AG08395 (cell line): ENCODE measurements around the gene MBD5.
A peak's percentile ranks its signal among the peaks of the same experiment; 100 is the strongest.

Experiments used
- DNase-seq: peaks from one replicate; pipeline ENCODE4 v3.0.0; 2012; ENCODE audit warnings: mixed read lengths, low spot score

Gene MBD5

DNA sequence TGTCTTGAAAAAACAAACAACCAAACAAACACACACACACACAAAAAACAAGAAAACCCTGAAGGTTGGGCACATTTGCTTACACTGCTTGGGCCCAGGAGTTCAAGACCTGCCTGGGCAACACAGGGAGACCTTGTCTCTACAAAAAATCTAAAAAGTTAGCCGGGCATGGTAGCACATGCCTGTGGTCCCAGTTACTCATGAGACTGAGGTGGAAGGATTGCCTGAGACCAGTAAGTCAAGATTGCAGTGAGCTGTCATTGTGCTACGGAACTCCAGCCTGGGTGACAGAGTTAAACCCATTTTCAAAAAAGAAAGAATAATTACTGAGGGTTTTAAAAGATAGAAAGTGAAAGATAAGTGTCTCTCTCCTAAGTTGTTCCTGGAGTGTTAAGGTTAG is 103.4 kb downstream of the MBD5 start:
- DNase-seq, result no peak

DNA sequence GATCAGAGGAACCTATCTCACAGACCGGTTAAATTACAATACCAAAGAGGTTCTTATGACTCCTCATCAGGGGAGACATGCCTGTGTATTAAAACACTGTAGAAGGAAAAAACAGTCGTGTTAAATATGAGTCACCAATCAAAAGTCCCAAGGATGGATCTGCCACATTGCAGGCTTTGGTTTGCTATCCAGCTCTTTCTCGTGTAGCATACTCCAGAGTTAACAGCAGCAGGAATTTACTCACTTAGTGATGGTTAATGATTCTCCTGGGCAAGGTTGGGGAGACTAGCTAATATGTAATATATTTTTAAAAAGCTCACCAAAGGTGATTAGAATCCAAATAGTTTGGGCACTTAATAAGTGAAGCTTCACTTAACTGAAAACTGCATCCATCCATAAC is 109.7 kb downstream of the MBD5 start:
- peak; percentile 10 for DNase-seq

- DNase-seq, result peak; percentile 41
Observed at GRCh38 chr2:148132412-148132811, 111.5 kb downstream of the MBD5 start.

DNA sequence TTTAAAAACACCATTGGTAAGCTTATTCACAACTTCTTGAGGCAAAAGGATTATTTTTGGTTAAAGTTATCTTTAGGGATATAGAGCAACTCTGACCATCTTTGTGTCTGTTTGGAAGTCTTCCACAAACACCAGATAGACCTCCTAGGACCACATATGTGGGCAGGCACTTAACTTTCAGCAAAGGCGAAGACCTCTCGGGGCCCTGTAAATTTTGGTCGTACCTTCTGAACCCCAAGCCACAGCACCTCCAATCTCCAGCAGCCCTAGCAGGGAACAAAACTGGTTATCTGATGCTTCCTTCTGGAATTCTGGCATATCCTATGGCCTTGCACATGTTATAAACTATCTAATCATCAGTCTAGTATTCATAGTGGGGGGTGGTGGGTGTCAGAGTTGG is 114.8 kb downstream of the MBD5 start:
- DNase-seq, result no peak

- no peak for DNase-seq
Observed at GRCh38 chr2:148136441-148136840, 115.5 kb downstream of the MBD5 start.

DNA sequence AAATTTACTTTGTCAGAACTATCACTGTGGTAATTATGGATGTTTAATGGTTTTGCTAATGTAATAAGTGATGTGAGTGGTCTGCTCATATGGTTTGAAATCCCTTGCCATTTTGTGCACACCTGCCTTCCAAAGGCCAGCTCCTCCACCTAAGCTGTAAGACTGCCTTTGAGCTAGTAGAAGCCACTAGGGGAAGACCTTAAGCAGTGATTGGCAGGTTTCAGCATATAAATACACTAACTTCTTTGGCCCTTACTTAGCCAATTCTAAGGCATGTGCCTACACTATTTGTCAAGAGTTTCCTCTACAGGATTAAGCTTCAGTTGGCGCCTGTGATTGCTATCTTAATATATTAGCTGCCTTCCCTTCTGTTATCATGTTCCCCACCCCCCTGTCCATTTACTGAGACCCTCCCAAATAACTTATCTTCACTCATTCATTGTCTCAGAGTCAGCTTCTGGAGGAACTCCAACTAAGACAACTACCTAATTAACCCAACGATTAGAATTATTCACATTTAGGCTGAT is 141.1 kb downstream of the MBD5 start:
- no peak for DNase-seq

GRCh38 chr2:148162871-148163270 is 142.0 kb downstream of the MBD5 start:
- DNase-seq, result no peak

DNA sequence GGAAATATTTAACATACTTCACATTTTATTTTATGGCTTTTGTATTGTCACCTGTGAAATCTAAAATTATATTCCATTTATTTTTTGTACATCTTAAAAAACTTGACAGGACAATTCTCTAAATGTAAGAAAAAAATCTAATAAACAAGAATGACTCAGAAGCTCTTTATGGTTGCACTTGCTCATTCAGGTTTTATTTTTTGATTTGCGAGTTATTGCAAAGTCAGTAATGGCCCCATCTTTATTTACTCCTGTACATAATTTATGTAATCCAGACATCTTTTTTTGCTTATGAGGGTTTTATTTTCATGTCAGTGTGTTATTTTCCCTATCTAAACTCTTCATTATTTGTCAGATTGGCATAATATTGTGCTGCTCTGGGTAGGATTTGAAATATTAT is 145.1 kb downstream of the MBD5 start:
- DNase-seq, result no peak

- no peak for DNase-seq
Observed at GRCh38 chr2:148167241-148167766, 146.4 kb downstream of the MBD5 start.

DNA sequence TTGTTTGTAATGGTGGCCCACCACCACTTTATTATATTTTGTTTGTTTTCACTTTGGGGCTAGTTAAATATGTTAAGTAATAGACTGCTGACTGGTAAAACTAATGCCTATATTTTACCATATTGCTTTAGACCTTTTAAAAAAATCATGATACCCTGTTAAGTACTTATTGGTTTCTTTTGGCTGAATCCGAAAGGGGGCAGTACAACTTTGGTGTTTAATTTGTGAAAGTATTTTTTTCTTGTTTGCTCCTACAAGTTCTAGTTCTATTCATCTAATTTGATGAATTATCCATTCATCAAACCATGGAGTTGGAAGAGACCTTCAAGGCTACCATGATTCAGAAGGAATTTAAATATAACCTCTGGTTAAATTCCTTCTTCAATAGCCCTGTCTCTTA is 147.0 kb downstream of the MBD5 start:
- no peak for DNase-seq

GRCh38 chr2:148172131-148172753 is 151.4 kb downstream of the MBD5 start:
- DNase-seq, result no peak

DNA sequence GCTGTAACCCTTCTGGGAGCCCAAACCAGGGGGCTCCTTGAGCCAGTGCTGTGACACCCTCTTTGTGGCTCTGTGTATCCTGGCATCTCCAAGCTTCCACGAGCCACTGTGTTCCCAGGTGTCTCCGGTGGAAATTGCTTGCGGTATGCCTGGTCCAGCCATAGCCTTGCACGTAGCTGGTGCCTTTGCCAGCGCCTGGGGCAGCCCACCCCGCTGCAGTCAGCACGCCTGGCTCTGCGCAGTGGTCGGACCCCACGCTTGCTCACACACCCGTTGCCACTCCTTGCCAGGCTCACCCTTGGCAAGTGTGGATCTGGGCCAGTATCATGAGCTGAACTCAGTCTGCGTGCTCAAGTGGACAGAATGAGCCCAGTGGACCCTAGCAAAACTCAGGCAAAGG is 152.3 kb downstream of the MBD5 start:
- no peak for DNase-seq

- no peak for DNase-seq
Observed at GRCh38 chr2:148177559-148177958, 156.7 kb downstream of the MBD5 start.

- DNase-seq, result no peak
Observed at GRCh38 chr2:148179724-148180123, 158.8 kb downstream of the MBD5 start.

DNA sequence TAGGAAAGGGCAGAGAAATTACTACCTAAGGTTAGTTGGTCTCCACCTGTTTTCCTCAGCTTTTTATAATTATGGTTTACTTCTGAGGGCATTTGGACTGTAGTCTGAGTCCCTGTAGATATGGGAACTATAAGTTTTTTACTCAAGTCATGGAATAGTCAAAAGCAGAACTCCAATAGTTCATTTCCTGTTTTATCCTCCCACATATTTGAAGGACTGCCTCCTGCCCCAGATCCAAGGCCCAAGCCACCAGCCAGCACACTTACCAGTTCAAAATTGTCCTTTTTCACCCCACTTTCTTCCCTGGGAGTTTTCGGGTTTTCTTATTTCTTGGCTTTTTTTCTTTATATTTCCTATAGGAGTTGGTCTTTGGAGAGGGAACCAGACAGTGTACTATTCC is 164.1 kb downstream of the MBD5 start:
- DNase-seq, result no peak

DNA sequence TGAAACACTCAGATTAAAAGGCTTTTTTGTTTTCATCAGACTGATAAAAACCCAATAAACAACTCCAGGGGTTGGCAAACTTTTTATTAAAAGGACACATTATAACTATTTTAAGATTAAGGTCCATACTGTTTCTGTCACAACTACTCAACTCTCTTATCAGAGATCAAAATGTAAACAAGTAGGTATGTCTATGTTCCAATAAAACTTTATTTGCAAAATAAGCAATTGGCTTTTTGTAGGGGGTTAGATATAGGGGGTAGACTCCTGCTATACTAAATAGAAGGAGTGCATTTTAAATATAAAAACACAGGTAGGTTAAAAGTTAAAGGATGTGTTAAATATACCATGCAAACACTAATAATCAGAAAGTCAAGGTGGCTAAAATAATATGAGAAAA is 174.0 kb downstream of the MBD5 start:
- no peak for DNase-seq

DNA sequence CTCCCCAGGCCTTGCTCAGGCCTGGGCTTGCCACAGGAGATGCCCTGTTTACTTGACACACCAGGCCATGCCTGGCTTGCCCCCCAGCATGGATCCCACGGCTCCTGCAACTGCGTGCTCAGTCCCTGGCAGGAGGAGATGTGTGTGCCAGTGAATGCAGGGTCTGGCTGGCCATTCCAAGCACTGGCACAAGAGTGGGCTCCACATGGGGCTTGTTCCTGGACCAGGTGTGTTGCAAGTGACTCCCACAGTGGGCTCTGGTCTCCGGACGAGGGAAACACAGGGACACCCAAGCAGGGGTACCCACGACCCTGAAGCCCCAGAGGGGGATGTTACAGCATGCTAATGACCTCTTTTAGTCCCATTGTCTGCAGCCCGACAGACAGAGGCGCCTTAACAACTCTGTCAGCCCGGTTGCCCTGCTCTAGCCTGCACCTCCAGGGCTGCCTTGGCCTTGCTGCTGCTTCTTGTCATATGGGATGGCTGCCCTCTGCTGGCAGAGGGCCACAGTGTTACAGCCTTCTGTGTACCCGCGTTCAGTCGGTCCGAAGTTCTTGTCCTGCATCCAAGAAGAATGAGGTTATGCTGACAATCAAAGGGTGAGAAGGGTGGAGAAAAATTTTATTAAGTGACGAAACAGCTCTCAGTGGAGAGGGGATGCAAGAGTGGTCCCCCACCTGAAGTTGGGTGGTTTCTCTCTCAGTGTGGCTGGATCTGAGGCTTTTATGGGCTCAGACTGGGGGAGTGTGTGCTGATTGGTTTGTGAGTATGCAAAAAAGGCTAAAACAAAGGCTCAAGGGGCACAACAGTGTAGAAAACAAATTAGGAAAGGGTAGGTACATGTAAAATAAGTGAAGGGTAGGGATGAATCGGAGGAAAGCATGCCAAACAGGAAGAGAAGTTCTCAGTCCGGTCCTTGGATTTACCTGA is 180.4 kb downstream of the MBD5 start:
- peak; percentile 10 for DNase-seq

DNA sequence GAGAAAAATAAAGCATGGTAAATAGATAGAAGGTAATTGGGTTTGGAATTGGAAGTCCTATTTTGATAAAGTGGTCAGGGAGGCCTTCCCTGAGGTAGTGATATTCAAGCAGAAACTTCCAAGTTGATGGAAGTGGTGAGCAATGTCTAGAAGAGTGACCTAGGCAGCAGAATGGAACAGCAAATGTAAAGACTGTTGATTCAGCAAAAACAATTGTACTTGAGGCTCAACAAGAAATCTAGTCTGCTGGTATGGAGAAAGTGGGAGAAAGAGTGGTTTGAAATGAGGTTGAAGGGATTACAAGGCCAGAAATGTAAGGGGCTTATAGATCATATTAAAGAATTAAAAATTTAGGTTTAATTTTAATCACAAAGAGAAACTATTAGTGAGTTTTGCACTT is 181.3 kb downstream of the MBD5 start:
- no peak for DNase-seq

DNA sequence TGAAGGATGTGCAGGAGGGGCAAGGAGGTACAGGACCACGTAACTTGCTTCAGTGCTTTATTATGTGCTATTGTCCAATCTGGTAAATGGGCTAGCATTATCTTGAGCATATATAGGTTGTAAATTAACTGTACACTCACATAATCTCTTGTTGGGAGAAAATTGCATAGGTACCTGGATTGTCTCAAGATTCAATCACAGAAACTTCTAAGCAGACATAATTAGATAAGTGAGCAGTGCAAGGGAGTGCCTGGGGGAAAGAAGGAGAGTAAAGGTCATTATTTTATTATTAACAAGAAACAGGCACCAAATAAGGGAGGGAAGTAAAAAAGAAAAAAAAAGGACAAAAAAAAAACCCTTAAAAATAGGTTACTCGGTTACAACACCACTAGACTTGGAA is 186.2 kb downstream of the MBD5 start:
- no peak for DNase-seq

- DNase-seq, result no peak
Observed at GRCh38 chr2:148209603-148210002, 188.7 kb downstream of the MBD5 start.

DNA sequence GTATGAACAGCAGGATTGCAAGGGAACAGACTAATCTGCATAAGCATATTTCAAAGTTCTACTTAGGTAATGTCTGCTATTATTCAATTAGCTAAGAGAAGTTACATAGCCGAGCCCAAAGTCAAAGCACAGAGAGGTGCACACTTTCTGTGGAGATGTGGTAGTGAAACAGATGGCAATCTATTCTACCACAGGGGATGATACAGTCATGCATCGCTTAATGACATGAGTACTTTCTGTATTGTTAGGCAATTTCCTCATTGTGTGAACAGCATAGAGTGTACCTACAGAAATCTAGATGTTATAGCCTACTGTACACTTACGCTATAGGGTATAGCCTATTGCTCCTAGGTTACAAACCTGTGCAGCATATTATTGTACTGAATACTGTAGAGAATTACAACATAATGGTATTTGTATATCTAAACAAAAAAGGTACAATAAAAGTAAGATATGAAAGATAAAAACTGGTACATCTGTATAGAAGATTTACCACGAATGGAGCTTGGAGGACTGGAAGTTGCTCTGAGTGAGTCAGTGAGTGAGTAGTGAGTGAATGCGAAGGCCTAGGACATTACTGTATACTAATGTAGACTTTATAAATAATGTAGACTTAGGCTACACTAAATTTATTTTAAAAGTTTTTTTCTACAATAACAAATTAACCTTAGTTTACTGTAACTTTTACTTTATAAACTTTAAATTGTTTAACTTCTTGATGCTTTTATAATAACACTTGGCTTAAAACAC is 197.6 kb downstream of the MBD5 start:
- no peak for DNase-seq

DNA sequence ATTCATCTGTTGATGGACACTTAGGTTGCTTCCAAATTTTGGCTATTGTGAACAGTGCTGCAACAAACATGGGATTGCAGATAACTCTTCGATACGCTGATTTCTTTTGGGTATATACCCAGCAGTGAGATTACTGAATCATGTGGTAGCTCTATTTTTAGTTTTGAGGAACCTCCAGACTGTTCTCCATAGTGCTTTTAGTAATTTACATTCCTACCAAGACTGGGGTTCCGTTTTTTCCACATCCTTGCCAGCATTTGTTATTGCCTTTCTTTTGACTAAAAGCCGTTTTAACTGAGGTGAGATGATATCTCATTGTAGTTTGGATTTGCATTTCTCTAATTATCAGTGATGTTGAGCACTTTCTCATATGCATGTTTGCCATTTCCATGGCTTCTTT is 200.3 kb downstream of the MBD5 start:
- DNase-seq, result no peak
